Ovary (tissue), 9 donors: Measurements from ENCODE around the gene PXMP4. TPM values are rescaled to one million over a fixed set of nuclear protein-coding genes. Genes with fewer than 3 reads are reported as not detected.

Experiments
- DNase-seq, 5 donors: peaks; one replicate each; pipeline ENCODE4 v3.0.0-alpha.2; 2019 to 2020
- H3K27ac ChIP-seq, 2 donors: fragments of 200-600 bp; one replicate each; pipeline versions ENCODE4 v1.5.1 to v1.8.0; 2019 to 2022
- H3K27me3 ChIP-seq: fragments of 200-600 bp; one replicate; pipeline ENCODE4 v1.8.0; 2022
- H3K36me3 ChIP-seq: fragments of 200-600 bp; sonication (generic); one replicate; pipeline ENCODE4 v1.5.1; 2019
- H3K4me1 ChIP-seq: one replicate; pipeline ENCODE4 v1.8.1; 2013; ENCODE audit warnings: mild to moderate bottlenecking, moderate library complexity; ENCODE audit not compliant: insufficient read depth
- H3K4me3 ChIP-seq: fragments of 200-600 bp; sonication (generic); one replicate; pipeline ENCODE4 v1.5.1; 2017
- H3K9me3 ChIP-seq, 2 donors: fragments of 200-600 bp in 1 of 2; sonication (generic) in 1 of 2; one replicate each; pipeline versions ENCODE4 v1.5.1 to v1.8.1; 2013 to 2019; ENCODE audit warnings: mild to moderate bottlenecking in 1 of 2, moderate library complexity in 1 of 2
- CTCF ChIP-seq, 3 donors: fragments of 450-650 bp in 2 of 3; fragments of 200-600 bp in 1 of 3; IDR thresholded peaks; one replicate each; pipeline versions ENCODE4 v1.5.1 to v1.8.0; 2016 to 2022; ENCODE audit warnings: antibody characterized with exemption in 3 of 3, mild to moderate bottlenecking in 1 of 3
- EP300 ChIP-seq: sonication (generic); formaldehyde crosslinking; IDR thresholded peaks from one replicate; pipeline ENCODE4 v1.6.1; 2017; ENCODE audit warnings: antibody characterized with exemption
- POLR2A ChIP-seq: fragments of 450-650 bp; IDR thresholded peaks from one replicate; pipeline ENCODE4 v1.6.1; 2017; ENCODE audit warnings: antibody characterized with exemption, mild to moderate bottlenecking, moderate library complexity
- WGBS, 3 donors: extraction: QIAGEN DNeasy Blood & Tissue Kit in 1 of 3; methylation state at CpG; one replicate each; pipeline versions ENCODE4 v1.1.5 to v1.1.7; 2013 to 2017; 5-methylcytosine and 5-hydroxymethylcytosine counted together
- intact Hi-C, 4 donors: fragments of 100-400 bp; cut with DNase I; formaldehyde crosslinking; loops; one replicate each; pipeline versions ENCODE4 v1.11.0 to v1.15.1; 2022 to 2023
- polyA plus RNA-seq, 2 donors: library from polyadenylated mRNA; stranded (reverse); fragments of 200-250 nt in 1 of 2; fragments of 350-450 nt in 1 of 2; fragmentation: Illumina TruSeq in 1 of 2; extraction: RNeasy Lipid Tissue Mini Kit (QIAGEN cat#74804) in 1 of 2; gene quantifications; one replicate each; pipeline ENCODE4 v1.2.3, GENCODE V29; 2013 to 2014
- total RNA-seq, 7 donors: library from RNA; depleted of rRNA in 2 of 7; stranded (reverse); fragments of >200 nt in 2 of 7; fragmentation: NEBNext Ultra II Directional in 3 of 7; extraction: Animal tissue kit (Norgen Biotek cat#: 25700) in 3 of 7; gene quantifications; one replicate each; pipeline versions ENCODE4 v1.1.0 to v1.2.4, GENCODE V29; 2016 to 2023
- donor health status: DM: no; HTN: no; CAD: no; lungs with moderate emphysema.
- donor health status: DM: no; HTN: no; CAD: no.
- donor health status: Bipolar disorder and iron deficiency.
- donor health status: DM: yes; HTN: yes; CAD: no.
- donor health status: DM: no; HTN: no; CAD: no.
- donor health status: DM: yes; HTN: yes; CAD: no.

The PXMP4 gene
- total and polyA plus RNA-seq, 9 donors: 3.4 to 15.1 (median 10.3) TPM

- Histone ChIP-seq H3K27me3 (no peaks in the 10 kb centered on the region), H3K9me3 (no peaks in the 10 kb centered on the region), H3K4me3 (no peak overlapping the region), H3K4me1 (peaks cover 5% of the 10 kb centered on the region), H3K36me3 (no peaks in the 10 kb centered on the region), H3K27ac (no peak overlapping the region)
- peak in 4 of 5 donors; percentile 36 to 46 (median 38) for DNase-seq
- no peak for TF ChIP-seq EP300
- no peak for TF ChIP-seq POLR2A
- no peak for TF ChIP-seq CTCF (IDR thresholded peaks at IDR 0.05)
- 90 to 94% (median 92%) methylated on average over 30 to 32 of the region's 32 CpGs for WGBS, 3 donors
- intact Hi-C loops: loop anchor here in 3 of 4 donors (5.0 to 10.0 kb wide), 4 partner anchors 75 to 205 kb away; partner anchors contain the start of gene ZNF341 (in 1 of the 3)
Measured at GRCh38 chr20:33659341-33660034, 60.6 kb downstream of the PXMP4 start.

DNA sequence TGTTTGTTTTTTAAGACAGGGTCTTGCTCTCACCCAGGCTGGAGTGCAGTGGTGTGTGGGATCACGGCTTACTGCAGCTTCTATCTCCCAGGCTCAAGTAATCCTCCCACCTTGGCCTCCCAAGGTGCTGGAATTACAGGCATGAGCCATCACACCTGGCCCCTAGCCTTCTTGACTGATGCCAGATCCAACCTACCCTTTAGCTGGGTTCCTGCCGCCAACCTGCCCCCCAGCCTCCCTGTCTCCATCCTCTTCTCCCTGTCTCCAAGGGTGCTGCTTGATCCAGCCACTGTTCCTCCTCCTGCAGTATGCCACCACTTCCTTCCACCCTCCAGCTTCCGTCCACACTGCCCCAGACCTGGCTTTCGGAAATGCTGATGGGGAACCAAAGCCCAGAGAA is 61.2 kb downstream of the PXMP4 start:
- H3K4me3 ChIP-seq: no peak overlapping the region
- intact Hi-C loops: loop anchor here in 3 of 4 donors (5.0 to 10.0 kb wide), 3 partner anchors 184 to 204 kb away; no protein-coding TSS in a partner anchor
- no peaks in the 10 kb centered on the region for H3K27me3 ChIP-seq
- H3K36me3 ChIP-seq: no peaks in the 10 kb centered on the region
- no peak overlapping the region for H3K27ac ChIP-seq
- no peaks in the 10 kb centered on the region for H3K9me3 ChIP-seq
- peak in 2 of 5 donors; percentile 20 to 28 for DNase-seq
- no peak for TF ChIP-seq EP300
- H3K4me1 ChIP-seq: peaks cover 3% of the 10 kb centered on the region
- WGBS, 3 donors: 85 to 96% (median 90%) methylated on average over 4 of the region's 4 CpGs

- peak; percentile 24 to 43 (median 28) for DNase-seq
- 89 to 91% (median 90%) methylated on average over 5 to 8 of the region's 8 CpGs for WGBS, 3 donors
- peaks cover 2% of the 10 kb centered on the region for H3K4me1 ChIP-seq
- H3K36me3 ChIP-seq: no peaks in the 10 kb centered on the region
- intact Hi-C loops: loop anchor here in 3 of 4 donors (5.0 to 10.0 kb wide), 3 partner anchors 184 to 204 kb away; no protein-coding TSS in a partner anchor
- no peaks in the 10 kb centered on the region for H3K9me3 ChIP-seq
- H3K4me3 ChIP-seq: no peak overlapping the region
- no peak overlapping the region for H3K27ac ChIP-seq
- H3K27me3 ChIP-seq: no peaks in the 10 kb centered on the region
- TF ChIP-seq EP300 (no peak), POLR2A (no peak), CTCF (IDR thresholded peaks at IDR 0.05) (no peak)
Measured at GRCh38 chr20:33658510-33658909, 61.6 kb downstream of the PXMP4 start.

GRCh38 chr20:33657704-33658095 is 62.4 kb downstream of the PXMP4 start:
- Histone ChIP-seq H3K9me3 (no peaks in the 10 kb centered on the region), H3K36me3 (no peaks in the 10 kb centered on the region), H3K27ac (no peak overlapping the region), H3K27me3 (no peaks in the 10 kb centered on the region), H3K4me1 (peaks cover 4% of the 10 kb centered on the region), H3K4me3 (no peak overlapping the region)
- intact Hi-C loops: loop anchor here in 3 of 4 donors (5.0 to 10.0 kb wide), 3 partner anchors 183 to 203 kb away; no protein-coding TSS in a partner anchor
- peak; percentile 22 to 48 (median 38) for DNase-seq
- 87 to 94% (median 91%) methylated on average over 11 to 12 of the region's 12 CpGs for WGBS, 3 donors
- no peak for TF ChIP-seq CTCF (IDR thresholded peaks at IDR 0.05)
